Peyer's patch (tissue), 4 donors: ENCODE measurements around the gene TMEFF2.

Source experiments
- CTCF ChIP-seq, 6 experiments: fragments of 450-650 bp in 4 of 6; fragments of 200-600 bp in 2 of 6; sonication (generic) in 1 of 6; IDR thresholded peaks; one replicate each; pipeline ENCODE4 v1.5.1; 2017 to 2019; ENCODE audit warnings: antibody characterized with exemption in 6 of 6, mild to moderate bottlenecking in 3 of 6, moderate library complexity in 1 of 6
- POLR2A ChIP-seq, 2 donors: fragments of 450-650 bp; IDR thresholded peaks; one replicate each; pipeline ENCODE4 v1.5.1; 2017; ENCODE audit warnings: antibody characterized with exemption in 2 of 2, mild to moderate bottlenecking in 2 of 2, moderate library complexity in 2 of 2

- TF ChIP-seq POLR2A (IDR thresholded peaks at IDR 0.05) (no peak), CTCF (IDR thresholded peaks at IDR 0.05) (no peak)
These were observed 41.2 kb downstream of the TMEFF2 start for GRCh38 chr2:192153561-192153960.
